ENCODE measurements around the gene RPS19. TPM values are rescaled to one million over a fixed set of nuclear protein-coding genes. Genes with fewer than 3 reads are reported as not detected.

RPS19 gene
- total and polyA plus RNA-seq, 2 experiments from 2014 or later = 840 to 1,425 TPM

DNA sequence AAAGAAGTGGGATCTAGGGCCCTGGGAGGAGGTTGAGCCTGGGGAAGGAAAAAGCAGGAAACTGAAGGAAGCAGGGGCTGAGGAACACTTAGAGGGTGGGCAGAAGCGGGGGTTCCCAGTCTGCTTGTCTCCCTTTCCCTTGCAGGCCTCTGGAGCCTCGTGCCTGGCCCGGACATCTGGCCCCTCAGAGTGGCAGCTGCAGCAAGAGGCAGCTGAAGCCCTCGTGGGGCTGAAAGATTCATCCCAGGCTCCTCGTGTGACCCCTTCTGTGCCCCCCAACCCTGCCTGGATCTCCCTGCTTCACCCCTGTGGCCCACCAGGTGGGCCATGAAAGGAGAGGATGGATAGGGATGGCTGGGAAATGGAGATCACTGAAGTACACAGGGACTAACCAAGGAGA, 9.7 kb upstream of the RPS19 start:
- Histone ChIP-seq H3K9me3 (ENCODE audit: low read depth) (no peaks in the 10 kb centered on the region), H3K4me1 (ENCODE audit: insufficient read depth) (no peaks in the 10 kb centered on the region), H3K27me3 (peaks cover 23% of the 10 kb centered on the region), H2AFZ (no peak overlapping the region), H4K20me1 (ENCODE audit: insufficient read depth, poor library complexity, severe bottlenecking) (no peaks in the 10 kb centered on the region), H3K4me2 (no peak overlapping the region), H3K79me2 (no peaks in the 10 kb centered on the region), H3K27ac (no peak overlapping the region), H3K4me3 (no peak overlapping the region), H3K9me2 (replicated peaks; ENCODE audit: insufficient read depth) (no peaks in the 10 kb centered on the region), H3K36me3 (replicated peaks; ENCODE audit: insufficient read depth, low read depth) (no peaks in the 10 kb centered on the region)
- WGBS (ENCODE audit: low lambda C conversion rate, missing lambda C conversion rate) = 86% methylated on average over 5 of the region's 5 CpGs
- TF ChIP-seq, protein P1, sequence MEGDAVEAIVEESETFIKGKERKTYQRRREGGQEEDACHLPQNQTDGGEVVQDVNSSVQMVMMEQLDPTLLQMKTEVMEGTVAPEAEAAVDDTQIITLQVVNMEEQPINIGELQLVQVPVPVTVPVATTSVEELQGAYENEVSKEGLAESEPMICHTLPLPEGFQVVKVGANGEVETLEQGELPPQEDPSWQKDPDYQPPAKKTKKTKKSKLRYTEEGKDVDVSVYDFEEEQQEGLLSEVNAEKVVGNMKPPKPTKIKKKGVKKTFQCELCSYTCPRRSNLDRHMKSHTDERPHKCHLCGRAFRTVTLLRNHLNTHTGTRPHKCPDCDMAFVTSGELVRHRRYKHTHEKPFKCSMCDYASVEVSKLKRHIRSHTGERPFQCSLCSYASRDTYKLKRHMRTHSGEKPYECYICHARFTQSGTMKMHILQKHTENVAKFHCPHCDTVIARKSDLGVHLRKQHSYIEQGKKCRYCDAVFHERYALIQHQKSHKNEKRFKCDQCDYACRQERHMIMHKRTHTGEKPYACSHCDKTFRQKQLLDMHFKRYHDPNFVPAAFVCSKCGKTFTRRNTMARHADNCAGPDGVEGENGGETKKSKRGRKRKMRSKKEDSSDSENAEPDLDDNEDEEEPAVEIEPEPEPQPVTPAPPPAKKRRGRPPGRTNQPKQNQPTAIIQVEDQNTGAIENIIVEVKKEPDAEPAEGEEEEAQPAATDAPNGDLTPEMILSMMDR (IDR thresholded peaks at IDR 0.05; ENCODE audit: poor library complexity) = no peak
- no peak for TF ChIP-seq EZH2phosphoT487 (IDR thresholded peaks at IDR 0.05; ENCODE audit: low read depth, severe bottlenecking, unreplicated experiment)
- no peak for TF ChIP-seq EZH2 (IDR thresholded peaks at IDR 0.05; ENCODE audit: borderline replicate concordance)
- DNase-seq (ENCODE audit: low spot score) = no peak

DNA sequence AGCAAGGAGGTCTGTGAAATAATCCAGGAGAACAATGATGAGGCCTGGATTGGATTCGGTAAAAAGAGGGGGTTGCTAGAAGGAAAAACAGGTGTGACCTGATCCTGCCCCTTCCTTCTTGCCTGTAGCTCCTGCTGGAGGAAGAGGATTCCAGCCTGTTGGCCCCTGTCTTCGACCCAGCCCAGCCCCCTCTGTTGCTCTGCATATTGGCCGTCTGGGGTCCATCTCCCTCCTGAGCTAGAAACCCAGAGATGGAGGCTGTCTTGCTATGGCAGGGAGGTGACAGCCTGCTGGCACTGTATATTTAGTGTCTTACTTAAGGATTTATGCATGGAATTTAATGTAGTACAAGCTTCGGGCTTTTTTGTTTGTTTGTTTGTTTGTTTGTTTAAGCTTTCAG, 8.6 kb upstream of the RPS19 start:
- TF ChIP-seq EZH2phosphoT487 (IDR thresholded peaks at IDR 0.05; ENCODE audit: low read depth, severe bottlenecking, unreplicated experiment) = no peak
- TF ChIP-seq, protein P1 (IDR thresholded peaks at IDR 0.05; ENCODE audit: poor library complexity) = no peak
- no peak for TF ChIP-seq EZH2 (IDR thresholded peaks at IDR 0.05; ENCODE audit: borderline replicate concordance)
- Histone ChIP-seq H3K79me2 (no peaks in the 10 kb centered on the region), H3K4me1 (ENCODE audit: insufficient read depth) (no peaks in the 10 kb centered on the region), H3K4me2 (no peak overlapping the region), H3K27me3 (peaks cover 23% of the 10 kb centered on the region), H2AFZ (no peak overlapping the region), H3K4me3 (no peak overlapping the region), H4K20me1 (ENCODE audit: insufficient read depth, poor library complexity, severe bottlenecking) (no peaks in the 10 kb centered on the region), H3K9me2 (replicated peaks; ENCODE audit: insufficient read depth) (no peaks in the 10 kb centered on the region), H3K36me3 (replicated peaks; ENCODE audit: insufficient read depth, low read depth) (no peaks in the 10 kb centered on the region), H3K27ac (no peak overlapping the region), H3K9me3 (ENCODE audit: low read depth) (no peaks in the 10 kb centered on the region)
- WGBS (ENCODE audit: low lambda C conversion rate, missing lambda C conversion rate) = 59% methylated on average over 4 of the region's 4 CpGs
- no peak for DNase-seq (ENCODE audit: low spot score)

DNA sequence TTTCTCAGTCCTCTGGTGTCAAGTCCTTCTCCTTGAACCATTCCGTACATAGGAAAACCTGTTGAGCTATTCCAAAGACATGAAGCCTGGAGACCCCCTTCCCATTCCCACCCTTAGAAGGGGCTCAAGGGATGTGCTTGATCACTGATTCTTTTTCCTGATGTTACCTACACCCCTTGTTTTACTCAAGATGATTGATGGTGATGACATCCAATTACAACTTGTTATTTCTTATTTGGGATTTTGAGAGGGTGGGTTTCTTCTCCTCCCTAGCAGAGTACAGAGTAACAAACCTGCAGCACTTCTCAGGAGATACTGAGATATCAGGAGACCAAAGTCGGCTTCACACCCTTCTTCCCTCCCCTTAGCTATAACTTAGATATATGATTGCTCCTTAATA, 6.7 kb upstream of the RPS19 start:
- H3K9me2 ChIP-seq (replicated peaks; ENCODE audit: insufficient read depth) = no peaks in the 10 kb centered on the region
- H3K4me1 ChIP-seq (ENCODE audit: insufficient read depth) = no peaks in the 10 kb centered on the region
- no peaks in the 10 kb centered on the region for H4K20me1 ChIP-seq (ENCODE audit: insufficient read depth, poor library complexity, severe bottlenecking)
- no peak overlapping the region for H3K4me2 ChIP-seq
- no peaks in the 10 kb centered on the region for H3K9me3 ChIP-seq (ENCODE audit: low read depth)
- peaks cover 23% of the 10 kb centered on the region for H3K27me3 ChIP-seq
- no peak for DNase-seq (ENCODE audit: low spot score)
- no peak overlapping the region for H3K4me3 ChIP-seq
- no peaks in the 10 kb centered on the region for H3K79me2 ChIP-seq
- TF ChIP-seq, protein P1 (IDR thresholded peaks at IDR 0.05; ENCODE audit: poor library complexity) = no peak
- TF ChIP-seq EZH2phosphoT487 (IDR thresholded peaks at IDR 0.05; ENCODE audit: low read depth, severe bottlenecking, unreplicated experiment) (no peak), EZH2 (IDR thresholded peaks at IDR 0.05; ENCODE audit: borderline replicate concordance) (no peak)
- H3K36me3 ChIP-seq (replicated peaks; ENCODE audit: insufficient read depth, low read depth) = no peaks in the 10 kb centered on the region
- no peak overlapping the region for H3K27ac ChIP-seq
- 93% methylated on average over 2 of the region's 2 CpGs for WGBS (ENCODE audit: low lambda C conversion rate, missing lambda C conversion rate)
- H2AFZ ChIP-seq = no peak overlapping the region

DNA sequence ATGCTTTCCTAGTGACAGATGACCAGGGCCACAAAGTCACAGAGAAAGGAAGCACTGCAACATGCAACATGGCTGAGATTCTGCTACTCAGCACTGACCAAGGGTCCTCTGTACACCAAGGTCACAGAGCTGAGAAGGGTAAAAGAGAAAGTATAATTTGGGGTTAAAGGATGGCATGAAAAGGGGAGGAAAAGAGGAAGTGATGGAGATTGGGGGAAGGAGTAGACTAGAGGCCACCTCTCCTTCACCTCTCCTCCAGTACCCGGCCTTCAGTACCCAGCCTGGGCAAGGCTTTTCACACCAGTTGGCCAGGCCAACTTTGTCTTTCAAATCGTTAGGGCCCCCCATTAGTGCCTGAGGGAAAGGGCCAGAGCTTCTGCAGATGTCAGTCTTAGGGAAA, 6.3 kb upstream of the RPS19 start:
- Histone ChIP-seq H2AFZ (no peak overlapping the region), H3K36me3 (replicated peaks; ENCODE audit: insufficient read depth, low read depth) (no peaks in the 10 kb centered on the region), H3K79me2 (no peaks in the 10 kb centered on the region), H3K9me3 (ENCODE audit: low read depth) (no peaks in the 10 kb centered on the region), H3K9me2 (replicated peaks; ENCODE audit: insufficient read depth) (no peaks in the 10 kb centered on the region), H3K4me2 (no peak overlapping the region), H3K4me3 (no peak overlapping the region), H4K20me1 (ENCODE audit: insufficient read depth, poor library complexity, severe bottlenecking) (no peaks in the 10 kb centered on the region), H3K4me1 (ENCODE audit: insufficient read depth) (no peaks in the 10 kb centered on the region), H3K27me3 (peaks cover 23% of the 10 kb centered on the region), H3K27ac (no peak overlapping the region)
- no peak for TF ChIP-seq EZH2phosphoT487 (IDR thresholded peaks at IDR 0.05; ENCODE audit: low read depth, severe bottlenecking, unreplicated experiment)
- TF ChIP-seq, protein P1 (IDR thresholded peaks at IDR 0.05; ENCODE audit: poor library complexity) = no peak
- no peak for TF ChIP-seq EZH2 (IDR thresholded peaks at IDR 0.05; ENCODE audit: borderline replicate concordance)
- no peak for DNase-seq (ENCODE audit: low spot score)
- WGBS (ENCODE audit: low lambda C conversion rate, missing lambda C conversion rate) = 57% methylated on average over 2 of the region's 2 CpGs

All from hepatocyte (in vitro differentiated cells).